Central memory CD4-positive, alpha-beta T cell (primary cell): Measurements from ENCODE around the gene SLC29A4.
"Not testable (repeated sequence)": the region's sequence is repeated elsewhere in the genome, so short reads cannot be mapped to it uniquely, and the experiment has no call there.

Experiments used
- DNase-seq: peaks from one replicate; pipeline ENCODE4 v3.0.0; 2022
- total RNA-seq, 3 experiments: gene quantifications; one replicate each; lab custom pipeline; 2026; lab: John Stamatoyannopoulos, UW

The SLC29A4 gene, protein sequence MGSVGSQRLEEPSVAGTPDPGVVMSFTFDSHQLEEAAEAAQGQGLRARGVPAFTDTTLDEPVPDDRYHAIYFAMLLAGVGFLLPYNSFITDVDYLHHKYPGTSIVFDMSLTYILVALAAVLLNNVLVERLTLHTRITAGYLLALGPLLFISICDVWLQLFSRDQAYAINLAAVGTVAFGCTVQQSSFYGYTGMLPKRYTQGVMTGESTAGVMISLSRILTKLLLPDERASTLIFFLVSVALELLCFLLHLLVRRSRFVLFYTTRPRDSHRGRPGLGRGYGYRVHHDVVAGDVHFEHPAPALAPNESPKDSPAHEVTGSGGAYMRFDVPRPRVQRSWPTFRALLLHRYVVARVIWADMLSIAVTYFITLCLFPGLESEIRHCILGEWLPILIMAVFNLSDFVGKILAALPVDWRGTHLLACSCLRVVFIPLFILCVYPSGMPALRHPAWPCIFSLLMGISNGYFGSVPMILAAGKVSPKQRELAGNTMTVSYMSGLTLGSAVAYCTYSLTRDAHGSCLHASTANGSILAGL
- 0.19 to 0.60 (median 0.21) reads per million in 3 experiments for total RNA-seq

- DNase-seq, result no peak
Measured at GRCh38 chr7:5282543-5283316, at the start of gene SLC29A4. SLC29A4 (plus strand) TSS chr7:5282943; CDS start chr7:5287817, 4,874 bp downstream.

DNA sequence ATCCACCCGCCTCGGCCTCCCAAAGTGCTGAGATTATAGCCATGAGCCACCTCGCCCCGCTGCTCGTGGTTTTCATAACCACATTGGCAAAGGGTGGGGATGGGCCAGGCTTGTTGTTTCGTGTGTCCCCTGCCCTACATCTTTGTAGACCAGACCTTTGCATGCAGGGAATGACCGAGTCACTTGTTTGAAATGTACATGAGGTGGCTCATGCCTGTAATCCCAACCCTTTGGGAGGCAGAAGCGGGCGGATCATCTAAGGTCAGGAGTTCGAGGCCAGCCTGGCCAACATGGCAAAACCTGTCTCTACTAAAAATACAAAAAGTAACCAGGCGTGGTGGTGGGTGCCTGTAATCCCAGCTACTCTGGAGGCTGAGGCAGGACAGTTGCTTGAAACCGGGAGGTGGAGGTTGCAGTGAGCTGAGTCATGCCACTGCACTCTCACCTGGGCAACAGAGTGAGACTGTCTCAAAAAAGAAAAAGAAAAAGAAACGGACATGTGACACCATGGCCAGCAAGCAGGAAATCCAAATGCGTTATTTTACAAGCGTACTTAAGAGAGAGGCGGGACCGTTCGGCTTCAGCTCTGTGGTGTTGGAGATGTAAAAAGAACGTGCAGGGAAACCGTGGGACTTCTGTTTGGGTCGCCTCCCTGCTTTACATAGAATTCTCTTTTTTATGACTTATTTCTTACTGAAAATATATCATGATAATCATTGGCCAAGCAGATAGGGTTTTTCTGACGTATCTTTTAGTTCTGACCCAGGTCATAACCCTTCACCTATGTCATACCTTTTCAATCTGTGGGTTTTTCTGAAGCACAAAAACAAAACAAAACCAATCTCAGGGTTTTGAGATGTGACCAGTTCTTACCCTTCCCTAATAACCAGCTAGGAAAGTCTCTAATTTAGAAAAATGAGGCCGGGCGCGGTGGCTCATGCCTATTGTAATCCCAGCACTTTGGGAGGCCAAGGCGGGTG lies 47.6 kb upstream of the SLC29A4 start:
- DNase-seq, result no peak

GRCh38 chr7:5237286-5237685 lies 45.5 kb upstream of the SLC29A4 start:
- DNase-seq, result no peak

GRCh38 chr7:5238500-5238899 lies 44.2 kb upstream of the SLC29A4 start:
- no peak for DNase-seq

- no peak for DNase-seq
Measured at GRCh38 chr7:5243261-5243660, 39.5 kb upstream of the SLC29A4 start.

DNA sequence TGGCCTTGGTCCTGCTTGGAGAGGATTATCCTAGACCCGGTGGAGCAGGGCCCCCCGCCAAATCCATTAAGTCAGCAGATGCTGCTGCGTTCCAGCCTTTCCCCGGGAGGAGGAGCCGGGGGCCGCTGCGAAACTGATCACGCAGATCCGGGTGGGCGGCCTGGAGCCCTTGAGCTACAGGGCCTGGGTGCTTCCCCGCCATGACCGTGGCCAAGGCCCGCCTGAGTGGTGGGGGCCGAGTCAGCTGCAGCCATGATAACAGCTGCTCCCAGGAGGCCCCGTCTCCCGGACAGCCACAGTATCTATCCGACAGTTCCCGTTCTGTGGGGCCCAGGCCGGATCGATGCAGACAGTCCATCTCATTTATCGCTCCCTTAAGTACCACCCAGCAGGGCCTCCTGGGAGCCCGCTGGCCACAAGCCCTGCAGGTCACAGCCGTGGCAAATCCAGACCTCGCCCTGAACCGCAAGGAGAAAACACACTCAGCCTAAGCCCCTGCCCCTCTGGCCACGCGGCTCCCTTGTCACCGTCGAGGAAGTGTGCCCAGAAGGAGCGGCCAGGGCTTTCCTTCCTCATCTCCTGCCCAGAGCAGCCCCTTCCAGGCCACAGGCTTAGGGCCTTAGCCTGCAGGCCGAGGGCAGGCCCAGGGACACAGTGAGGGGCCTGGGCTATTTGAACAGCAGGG lies 34.4 kb upstream of the SLC29A4 start:
- DNase-seq, result no peak

DNA sequence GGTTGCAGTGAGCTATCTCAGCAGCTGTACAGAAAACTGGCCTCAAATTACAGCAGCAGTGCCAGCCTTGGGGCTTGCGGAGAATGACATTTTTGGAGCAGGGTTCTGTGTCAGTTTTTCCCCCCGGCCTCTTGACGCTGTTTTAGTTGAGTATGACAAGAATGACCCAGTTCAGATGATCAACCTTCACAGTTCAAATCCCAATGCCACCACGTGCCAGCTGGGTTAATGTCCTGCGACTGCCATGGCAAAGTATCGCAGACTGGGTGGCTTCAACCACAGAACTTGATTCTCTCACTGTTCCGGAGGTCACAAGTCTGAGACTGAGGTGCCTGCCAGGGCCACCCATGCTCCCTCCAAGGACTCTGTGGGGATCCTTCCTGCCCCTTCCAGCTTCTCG lies 32.0 kb upstream of the SLC29A4 start:
- DNase-seq, result not testable (repeated sequence)

DNA sequence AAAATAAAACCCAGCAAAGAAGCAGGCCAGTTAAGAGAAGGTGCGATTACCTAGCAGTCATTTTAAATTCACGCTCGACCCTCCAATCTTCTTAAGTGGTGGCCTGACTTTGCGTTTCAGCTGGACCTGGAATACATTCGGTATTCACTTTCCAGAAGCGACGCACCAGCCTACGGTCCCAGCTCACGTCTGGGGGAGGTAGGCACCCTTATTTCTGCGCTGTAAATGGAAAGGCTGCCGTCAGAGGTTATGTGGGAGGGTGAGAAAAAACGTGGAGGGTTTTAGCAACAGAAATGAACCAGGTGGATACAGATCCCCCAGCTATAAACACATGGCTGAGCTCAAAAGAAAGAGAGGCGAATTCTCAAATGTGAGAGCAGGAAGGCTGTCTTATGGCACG lies 29.2 kb upstream of the SLC29A4 start:
- DNase-seq, result not testable (repeated sequence)

DNA sequence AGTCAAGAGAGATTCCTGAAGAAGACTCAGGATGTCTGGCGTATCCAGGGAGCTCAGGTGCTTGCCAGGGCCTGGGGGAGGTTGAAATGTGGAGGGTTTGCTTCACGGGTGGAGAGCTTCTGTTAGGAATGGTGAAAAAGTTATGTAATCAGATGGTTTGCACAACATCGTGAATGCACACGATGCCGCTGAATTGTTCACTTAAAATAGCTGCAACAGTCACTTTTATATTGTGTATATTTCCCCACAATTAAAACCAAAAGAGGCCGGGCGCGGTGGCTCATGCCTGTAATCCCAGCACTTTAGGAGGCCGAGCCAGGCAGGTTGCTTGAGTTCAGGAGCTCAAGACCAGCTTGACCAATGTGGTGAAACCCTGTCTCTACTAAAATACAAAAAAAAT lies 28.4 kb upstream of the SLC29A4 start:
- DNase-seq, result not testable (repeated sequence)

- DNase-seq, result no peak
Measured at GRCh38 chr7:5255832-5256231, 26.9 kb upstream of the SLC29A4 start.

DNA sequence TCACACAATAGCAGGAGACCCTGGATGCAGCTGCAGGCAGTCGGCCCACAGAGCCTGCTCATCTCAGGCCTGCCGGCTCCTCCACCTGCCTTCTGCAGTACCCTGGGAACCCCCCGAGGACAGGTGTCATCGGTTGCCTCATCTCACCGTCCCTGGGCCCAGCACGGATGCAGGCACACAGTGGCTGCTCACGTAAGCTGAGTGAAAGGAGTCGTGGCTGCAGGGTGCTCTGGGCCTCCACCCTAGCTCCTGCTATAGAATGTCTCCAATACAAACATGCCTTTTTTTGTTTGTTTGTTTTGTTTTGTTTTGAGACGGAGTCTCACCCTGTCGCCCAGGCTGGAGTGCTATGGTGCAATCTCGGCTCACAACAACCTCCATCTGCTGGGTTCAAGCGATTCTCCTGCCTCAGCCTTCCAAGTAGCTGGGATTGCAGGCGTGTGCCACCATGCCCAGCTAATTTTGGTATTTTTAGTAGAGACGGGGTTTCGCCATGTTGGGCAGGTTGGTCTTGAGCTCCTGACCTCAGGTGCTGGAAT lies 22.1 kb upstream of the SLC29A4 start:
- not testable (repeated sequence) for DNase-seq

DNA sequence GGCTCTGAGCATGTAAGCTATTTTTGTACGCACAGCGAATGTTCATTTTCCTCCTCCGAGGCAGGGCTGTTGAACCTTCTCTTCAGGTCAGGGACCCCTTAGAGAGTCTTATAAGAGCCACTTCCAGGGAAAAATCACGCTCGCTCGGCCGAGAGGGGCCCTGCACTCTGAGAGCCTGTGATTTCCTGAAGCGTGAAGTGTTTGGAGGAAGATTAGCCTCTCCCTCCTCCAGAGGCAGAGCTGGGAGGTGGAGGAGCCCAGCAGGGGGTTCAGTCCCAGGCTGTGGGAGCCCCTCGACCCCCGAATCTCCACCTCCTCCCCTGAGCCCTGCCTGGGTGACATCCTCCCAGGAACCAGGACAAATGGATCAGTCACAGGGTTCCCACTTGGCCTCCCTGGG lies 19.7 kb upstream of the SLC29A4 start:
- DNase-seq, result not testable (repeated sequence)

- DNase-seq, result no peak
Measured at GRCh38 chr7:5265320-5266190, 17.2 kb upstream of the SLC29A4 start.

GRCh38 chr7:5266191-5267028 lies 16.3 kb upstream of the SLC29A4 start:
- no peak for DNase-seq

DNA sequence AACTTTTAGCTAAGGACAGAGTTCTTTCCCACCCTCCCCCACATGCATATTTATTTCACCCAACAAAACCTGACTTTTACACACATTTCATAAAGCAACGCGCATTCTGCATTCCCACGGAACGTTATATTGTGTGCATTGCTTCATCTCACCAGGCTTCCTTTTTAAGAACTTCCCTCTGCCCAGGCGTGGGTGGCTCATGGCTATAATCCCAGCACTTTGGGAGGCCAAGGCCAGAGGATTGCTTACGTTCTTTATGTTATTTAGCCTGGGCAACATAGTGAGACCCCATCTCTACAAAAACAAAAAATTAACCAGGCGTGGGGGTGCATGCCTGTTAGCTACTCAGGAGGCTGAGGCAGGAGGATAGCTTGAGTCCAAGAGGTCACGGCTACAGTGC lies 14.9 kb upstream of the SLC29A4 start:
- DNase-seq, result not testable (repeated sequence)

DNA sequence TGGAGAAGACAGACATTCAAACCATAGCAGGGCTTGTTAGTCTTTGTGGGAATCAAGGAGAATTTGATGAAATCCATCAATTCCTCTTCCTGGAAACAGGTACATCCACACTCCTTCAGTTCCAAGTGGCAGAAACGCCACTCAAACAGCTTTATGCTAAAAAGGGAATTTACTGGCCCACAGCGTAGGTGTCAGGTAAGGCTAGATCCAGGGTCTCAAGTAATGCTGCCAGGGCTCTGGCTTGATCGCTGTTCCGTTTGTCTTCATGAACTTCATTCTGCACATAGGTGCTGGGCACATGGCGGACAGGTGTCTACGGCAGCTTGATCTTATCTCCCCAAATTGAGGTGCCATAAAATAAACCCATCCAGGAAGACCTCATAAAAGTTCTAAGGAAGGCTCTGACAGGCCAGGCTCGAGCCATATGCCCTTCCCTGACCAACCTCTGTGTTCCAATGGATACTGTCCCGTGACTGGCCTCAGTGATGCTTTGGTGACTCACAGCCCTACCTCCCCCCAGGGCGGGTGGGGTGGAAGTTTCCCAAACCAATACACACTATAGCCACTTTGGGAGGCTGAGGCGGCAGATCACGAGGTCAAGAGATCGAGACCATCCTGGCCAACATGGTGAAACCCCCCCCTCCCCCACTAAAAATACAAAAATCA lies 12.6 kb upstream of the SLC29A4 start:
- DNase-seq, result not testable (repeated sequence)

DNA sequence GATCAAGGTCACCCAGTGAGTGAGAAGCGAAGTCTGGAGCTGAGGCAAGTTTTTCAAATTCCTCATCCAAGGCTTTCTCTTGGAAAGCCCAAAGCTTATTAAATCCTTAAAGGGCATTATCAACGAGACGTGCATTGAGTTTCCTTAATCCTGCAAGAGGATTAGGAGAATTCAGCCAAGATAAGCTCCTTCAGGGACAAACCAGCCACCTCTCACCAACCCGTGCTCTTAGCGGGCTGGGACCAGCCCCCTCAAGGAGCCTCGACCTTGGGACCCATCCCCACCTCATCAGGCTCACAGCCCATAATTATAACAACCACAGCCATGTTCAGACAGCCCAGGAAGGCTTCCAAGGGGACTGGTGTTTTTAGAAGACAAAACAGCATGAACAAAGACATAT lies 12.0 kb upstream of the SLC29A4 start:
- DNase-seq, result no peak

DNA sequence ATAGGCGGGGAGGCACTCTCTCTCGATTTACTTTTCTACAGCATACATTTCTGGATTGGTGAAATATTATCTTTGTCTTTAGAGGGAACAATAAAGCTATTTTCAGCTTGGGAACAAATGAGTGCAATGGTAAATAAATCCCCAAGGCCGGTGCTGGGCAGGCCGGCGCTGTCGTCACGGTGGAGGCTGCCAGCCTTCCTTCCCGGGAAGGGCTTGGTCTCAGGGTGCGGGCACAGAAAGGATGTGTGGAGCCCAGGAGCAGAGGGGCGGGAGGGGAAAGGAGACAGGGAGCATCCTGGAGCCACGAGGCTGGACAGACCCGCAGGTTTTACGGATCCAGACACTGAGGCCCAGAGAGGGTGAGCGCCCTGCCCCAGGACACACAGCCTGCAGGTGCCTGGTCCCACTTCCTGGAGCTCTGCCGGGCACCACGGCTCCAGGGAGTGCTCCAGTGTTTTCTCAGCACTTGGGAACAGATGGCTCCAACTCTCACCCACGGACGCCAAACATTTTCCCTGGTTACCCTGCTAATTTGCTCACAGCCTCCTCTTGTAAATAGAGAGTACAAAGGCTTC lies 8.8 kb upstream of the SLC29A4 start:
- not testable (repeated sequence) for DNase-seq

DNA sequence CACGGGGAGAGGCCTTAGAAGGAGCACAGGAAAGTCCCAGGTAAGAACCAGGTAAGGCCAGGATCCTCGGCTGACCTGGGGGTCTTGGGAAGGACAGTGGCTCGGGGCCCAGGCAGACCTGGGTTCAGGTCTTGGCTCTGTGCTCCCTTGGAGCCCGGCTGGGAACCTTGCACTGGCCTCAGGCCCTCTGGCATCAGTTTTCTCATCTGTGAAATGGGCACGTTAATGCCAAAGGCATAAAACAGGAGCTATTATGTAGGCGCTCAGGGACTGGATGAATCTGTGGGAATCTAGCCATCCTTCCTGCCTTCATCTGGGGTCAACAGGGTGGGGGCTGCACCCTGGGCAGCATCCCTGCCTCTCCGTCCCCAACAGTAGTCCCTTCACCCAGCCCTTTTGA lies 8.3 kb upstream of the SLC29A4 start:
- no peak for DNase-seq
